Neural cell (in vitro differentiated cells): ENCODE data around the gene CENPP.

Source experiments
- EZH2 ChIP-seq: fragments of 200-600, 300-800 bp; shearing (Covaris generic), sonication (generic); IDR thresholded peaks from 2 replicates; pipeline ENCODE4 v1.6.1; 2014; ENCODE audit warnings: antibody characterized with exemption, low read length, borderline replicate concordance, mild to moderate bottlenecking; ENCODE audit not compliant: insufficient read depth, poor library complexity, severe bottlenecking
- RAD21 ChIP-seq: fragments of 450-650 bp; conservative IDR thresholded peaks from 2 replicates; pipeline ENCODE4 v1.6.1; 2014; ENCODE audit warnings: antibody characterized with exemption, mild to moderate bottlenecking, moderate library complexity
- SMC3 ChIP-seq: fragments of 450-650 bp; conservative IDR thresholded peaks from 2 replicates; pipeline ENCODE4 v1.6.1; 2014; ENCODE audit warnings: antibody characterized with exemption, mild to moderate bottlenecking, moderate library complexity; ENCODE audit not compliant: poor library complexity
- TAF1 ChIP-seq: IDR thresholded peaks from 2 replicates; pipeline ENCODE4 v1.6.1; 2012; ENCODE audit warnings: low read depth
- TF ChIP-seq, protein P1 (sequence below): fragments of 450-650 bp; IDR thresholded peaks from 2 replicates; pipeline ENCODE4 v1.5.1; 2014; ENCODE audit warnings: antibody characterized with exemption, mild to moderate bottlenecking, moderate library complexity; ENCODE audit not compliant: poor library complexity, severe bottlenecking
- TF ChIP-seq, protein P2 (sequence below): IDR thresholded peaks from 2 replicates; pipeline ENCODE4 v1.6.1; 2012; ENCODE audit warnings: borderline replicate concordance

DNA sequence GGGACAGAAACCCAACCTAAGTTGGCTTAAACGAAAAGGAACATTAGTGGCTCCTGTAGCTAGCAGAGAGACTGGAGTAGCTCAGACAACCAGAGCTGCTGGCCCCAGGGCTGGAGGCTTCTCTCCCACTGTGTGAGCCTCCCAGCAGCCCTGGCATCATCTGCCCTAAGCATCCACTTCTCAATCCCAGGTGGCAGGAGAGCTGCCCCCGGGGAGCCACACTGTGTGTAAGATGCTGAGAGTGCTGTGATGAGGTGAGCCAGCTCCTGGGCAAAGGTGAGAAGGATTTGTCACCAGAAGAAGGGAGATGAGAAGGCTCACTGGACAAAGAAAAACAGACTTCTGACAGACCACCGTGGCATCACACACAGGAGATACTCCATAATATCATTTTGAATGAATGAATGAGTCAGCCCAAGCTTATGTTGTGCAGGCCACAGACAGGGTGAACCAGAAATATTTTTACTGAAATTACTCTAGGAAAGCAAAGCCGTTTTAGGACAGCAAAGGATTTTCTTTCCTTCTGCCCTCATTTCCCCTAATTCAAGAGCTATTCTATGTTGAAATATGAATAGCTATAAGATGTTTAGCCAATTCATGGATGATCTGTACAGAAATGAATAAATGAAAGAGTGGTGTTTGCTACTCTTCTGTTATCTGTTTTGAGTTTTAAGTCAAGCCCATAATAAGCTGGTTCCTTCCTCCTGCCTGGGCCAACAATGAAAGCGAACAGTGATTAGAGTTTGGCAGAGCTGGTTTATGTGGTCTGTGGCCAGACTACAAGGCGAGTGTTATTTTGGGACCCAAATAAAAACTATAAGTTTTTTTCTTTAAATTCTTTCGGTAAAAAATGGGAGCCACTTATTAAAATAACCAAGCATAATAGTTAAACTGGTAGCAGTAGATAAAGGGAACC is 267.5 kb downstream of the CENPP start:
- no peak for TF ChIP-seq SMC3
- TF ChIP-seq, protein P1, sequence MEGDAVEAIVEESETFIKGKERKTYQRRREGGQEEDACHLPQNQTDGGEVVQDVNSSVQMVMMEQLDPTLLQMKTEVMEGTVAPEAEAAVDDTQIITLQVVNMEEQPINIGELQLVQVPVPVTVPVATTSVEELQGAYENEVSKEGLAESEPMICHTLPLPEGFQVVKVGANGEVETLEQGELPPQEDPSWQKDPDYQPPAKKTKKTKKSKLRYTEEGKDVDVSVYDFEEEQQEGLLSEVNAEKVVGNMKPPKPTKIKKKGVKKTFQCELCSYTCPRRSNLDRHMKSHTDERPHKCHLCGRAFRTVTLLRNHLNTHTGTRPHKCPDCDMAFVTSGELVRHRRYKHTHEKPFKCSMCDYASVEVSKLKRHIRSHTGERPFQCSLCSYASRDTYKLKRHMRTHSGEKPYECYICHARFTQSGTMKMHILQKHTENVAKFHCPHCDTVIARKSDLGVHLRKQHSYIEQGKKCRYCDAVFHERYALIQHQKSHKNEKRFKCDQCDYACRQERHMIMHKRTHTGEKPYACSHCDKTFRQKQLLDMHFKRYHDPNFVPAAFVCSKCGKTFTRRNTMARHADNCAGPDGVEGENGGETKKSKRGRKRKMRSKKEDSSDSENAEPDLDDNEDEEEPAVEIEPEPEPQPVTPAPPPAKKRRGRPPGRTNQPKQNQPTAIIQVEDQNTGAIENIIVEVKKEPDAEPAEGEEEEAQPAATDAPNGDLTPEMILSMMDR, result no peak
- TF ChIP-seq, protein P2, sequence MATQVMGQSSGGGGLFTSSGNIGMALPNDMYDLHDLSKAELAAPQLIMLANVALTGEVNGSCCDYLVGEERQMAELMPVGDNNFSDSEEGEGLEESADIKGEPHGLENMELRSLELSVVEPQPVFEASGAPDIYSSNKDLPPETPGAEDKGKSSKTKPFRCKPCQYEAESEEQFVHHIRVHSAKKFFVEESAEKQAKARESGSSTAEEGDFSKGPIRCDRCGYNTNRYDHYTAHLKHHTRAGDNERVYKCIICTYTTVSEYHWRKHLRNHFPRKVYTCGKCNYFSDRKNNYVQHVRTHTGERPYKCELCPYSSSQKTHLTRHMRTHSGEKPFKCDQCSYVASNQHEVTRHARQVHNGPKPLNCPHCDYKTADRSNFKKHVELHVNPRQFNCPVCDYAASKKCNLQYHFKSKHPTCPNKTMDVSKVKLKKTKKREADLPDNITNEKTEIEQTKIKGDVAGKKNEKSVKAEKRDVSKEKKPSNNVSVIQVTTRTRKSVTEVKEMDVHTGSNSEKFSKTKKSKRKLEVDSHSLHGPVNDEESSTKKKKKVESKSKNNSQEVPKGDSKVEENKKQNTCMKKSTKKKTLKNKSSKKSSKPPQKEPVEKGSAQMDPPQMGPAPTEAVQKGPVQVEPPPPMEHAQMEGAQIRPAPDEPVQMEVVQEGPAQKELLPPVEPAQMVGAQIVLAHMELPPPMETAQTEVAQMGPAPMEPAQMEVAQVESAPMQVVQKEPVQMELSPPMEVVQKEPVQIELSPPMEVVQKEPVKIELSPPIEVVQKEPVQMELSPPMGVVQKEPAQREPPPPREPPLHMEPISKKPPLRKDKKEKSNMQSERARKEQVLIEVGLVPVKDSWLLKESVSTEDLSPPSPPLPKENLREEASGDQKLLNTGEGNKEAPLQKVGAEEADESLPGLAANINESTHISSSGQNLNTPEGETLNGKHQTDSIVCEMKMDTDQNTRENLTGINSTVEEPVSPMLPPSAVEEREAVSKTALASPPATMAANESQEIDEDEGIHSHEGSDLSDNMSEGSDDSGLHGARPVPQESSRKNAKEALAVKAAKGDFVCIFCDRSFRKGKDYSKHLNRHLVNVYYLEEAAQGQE, result no peak
- TF ChIP-seq EZH2, result no peak
- TF ChIP-seq RAD21, result no peak
- TF ChIP-seq TAF1, result no peak
